ENCODE data around the gene PEX11B. TPM values are rescaled to one million over a fixed set of nuclear protein-coding genes. Genes with fewer than 3 reads are reported as not detected.

PEX11B gene
- total RNA-seq, 4 donors from 2014 or later: 23.2 to 46.0 (median 31.7) TPM

DNA sequence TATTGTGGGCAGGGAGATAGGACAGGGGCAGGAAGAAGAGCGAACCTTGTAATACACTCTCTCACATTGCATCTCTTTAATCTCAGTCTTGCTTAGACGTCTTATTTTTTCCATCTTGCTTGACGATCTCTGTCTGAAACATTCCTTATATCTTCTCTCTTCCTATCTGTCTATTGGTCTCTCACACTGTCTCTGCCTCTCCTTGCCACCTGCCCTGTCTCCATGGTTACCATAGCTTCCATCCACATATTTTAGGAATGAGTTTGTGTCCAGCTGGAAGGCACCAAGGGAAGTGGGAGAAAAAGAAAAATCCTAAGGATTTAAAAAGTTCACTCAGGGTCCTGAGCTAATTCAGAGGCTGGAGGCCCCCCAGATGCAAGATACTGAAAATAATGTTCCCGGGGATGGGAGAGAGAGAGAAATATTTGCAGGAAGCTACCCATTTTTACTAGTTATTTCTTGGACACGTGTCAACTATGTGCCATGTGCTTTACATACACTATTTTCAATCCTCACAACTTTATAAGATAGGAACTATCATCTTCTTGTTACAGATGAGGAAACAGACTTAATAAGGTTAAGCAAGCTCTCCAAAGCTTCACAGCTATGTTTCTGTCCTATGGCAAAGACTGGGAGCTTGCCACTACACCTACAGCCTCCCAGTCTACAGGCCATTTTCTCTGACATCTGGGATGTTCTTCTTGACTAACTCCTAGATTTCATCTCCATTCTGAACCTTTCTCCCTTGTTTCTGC lies 44.9 kb upstream of the PEX11B start:
- H3K36me3 ChIP-seq: peaks cover 0 to 6% of the 10 kb centered on the region in 2 donors
- H3K27ac ChIP-seq: peak overlapping the region; percentile 88 to 99 (median 96)
- ATAC-seq (no peak), DNase-seq (no peak)
- peak overlapping the region; percentile 69 to 82 (median 73) for H3K4me3 ChIP-seq
- intact Hi-C loops (cut with DNase I; ENCODE audit: low total_unique reads): loop anchor here (2.0 kb wide), 3 partner anchors 15 to 71 kb away; partner anchors contain the start of gene PEX11B
- TF ChIP-seq, protein P1, sequence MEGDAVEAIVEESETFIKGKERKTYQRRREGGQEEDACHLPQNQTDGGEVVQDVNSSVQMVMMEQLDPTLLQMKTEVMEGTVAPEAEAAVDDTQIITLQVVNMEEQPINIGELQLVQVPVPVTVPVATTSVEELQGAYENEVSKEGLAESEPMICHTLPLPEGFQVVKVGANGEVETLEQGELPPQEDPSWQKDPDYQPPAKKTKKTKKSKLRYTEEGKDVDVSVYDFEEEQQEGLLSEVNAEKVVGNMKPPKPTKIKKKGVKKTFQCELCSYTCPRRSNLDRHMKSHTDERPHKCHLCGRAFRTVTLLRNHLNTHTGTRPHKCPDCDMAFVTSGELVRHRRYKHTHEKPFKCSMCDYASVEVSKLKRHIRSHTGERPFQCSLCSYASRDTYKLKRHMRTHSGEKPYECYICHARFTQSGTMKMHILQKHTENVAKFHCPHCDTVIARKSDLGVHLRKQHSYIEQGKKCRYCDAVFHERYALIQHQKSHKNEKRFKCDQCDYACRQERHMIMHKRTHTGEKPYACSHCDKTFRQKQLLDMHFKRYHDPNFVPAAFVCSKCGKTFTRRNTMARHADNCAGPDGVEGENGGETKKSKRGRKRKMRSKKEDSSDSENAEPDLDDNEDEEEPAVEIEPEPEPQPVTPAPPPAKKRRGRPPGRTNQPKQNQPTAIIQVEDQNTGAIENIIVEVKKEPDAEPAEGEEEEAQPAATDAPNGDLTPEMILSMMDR (IDR thresholded peaks at IDR 0.05 in 4 of 5, conservative IDR thresholded peaks at IDR 0.05 in 1 of 5): no peak
- TF ChIP-seq POLR2A (IDR thresholded peaks at IDR 0.05): no peak
- H3K27me3 ChIP-seq: no peaks in the 10 kb centered on the region
- peaks cover 36 to 42% of the 10 kb centered on the region in 2 donors for H3K4me1 ChIP-seq
- H3K9me3 ChIP-seq: no peaks in the 10 kb centered on the region
- in situ Hi-C loops (cut with MboI; ENCODE audit: low sequenced_read_pairs in 4 of 4): no loop called here

DNA sequence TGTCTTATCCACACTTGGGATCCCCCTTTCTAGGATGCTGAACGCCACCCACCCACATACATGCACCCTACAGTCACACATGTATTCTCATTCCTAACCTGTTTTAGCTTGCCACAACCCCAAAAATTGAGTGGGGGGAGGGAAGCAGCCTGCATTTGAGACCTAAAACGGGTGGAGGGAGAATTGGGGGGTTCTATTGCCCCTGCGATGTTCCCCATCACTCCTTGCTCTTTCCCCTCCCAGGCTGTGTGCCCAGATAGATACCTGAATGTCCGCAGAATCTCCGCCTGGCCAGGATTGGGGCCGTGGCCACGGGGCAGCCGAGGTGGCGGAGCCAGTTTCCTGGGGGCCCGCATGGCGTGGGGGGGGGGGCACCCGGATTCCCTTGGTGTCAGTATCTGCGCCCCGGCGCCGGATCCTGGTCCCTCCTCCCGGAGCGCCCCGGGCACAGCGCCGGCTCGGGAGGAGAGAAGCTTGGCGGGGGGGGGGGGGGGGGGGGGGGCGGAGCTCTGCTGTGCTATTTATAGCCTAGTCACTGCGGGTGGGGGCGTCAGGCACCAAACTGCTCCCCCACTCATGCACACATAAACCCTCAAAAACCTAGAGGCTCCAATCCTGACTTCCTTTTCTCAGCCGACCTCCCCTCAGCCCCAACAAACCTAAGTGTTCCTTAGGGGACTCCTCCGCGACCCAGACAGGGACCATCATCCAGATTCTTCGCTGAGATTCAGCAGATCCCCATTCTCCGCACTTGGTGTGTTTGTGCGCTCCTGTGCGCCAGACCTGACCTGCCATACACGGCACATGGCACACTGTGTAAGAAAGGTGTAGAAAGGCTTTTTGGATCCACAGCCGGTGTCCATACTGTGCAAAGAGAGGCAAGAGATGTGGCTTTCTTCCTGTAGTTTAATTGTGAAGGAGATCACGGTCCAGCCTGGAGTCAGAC lies 43.9 kb upstream of the PEX11B start:
- H3K27ac ChIP-seq: peak overlapping the region; percentile 88 to 99 (median 96)
- H3K4me1 ChIP-seq: peaks cover 41 to 45% of the 10 kb centered on the region in 2 donors
- DNase-seq (peak in 1 of 2 donors; percentile 64), ATAC-seq (peak in 1 of 2 donors; percentile 9)
- H3K9me3 ChIP-seq: no peaks in the 10 kb centered on the region
- peaks cover 0 to 3% of the 10 kb centered on the region in 2 donors for H3K36me3 ChIP-seq
- TF ChIP-seq, protein P1 (IDR thresholded peaks at IDR 0.05 in 4 of 5, conservative IDR thresholded peaks at IDR 0.05 in 1 of 5): no peak
- peak; percentile 51 to 55 for TF ChIP-seq POLR2A (IDR thresholded peaks at IDR 0.05)
- in situ Hi-C loops (cut with MboI; ENCODE audit: low sequenced_read_pairs in 4 of 4) (no loop called here), intact Hi-C loops (cut with DNase I; ENCODE audit: low total_unique reads) (loop anchor here (2.0 kb wide), 1 partner anchor 44 kb away; the partner anchor contains the start of gene PEX11B)
- no peaks in the 10 kb centered on the region for H3K27me3 ChIP-seq
- peak overlapping the region; percentile 69 to 82 (median 73) for H3K4me3 ChIP-seq

DNA sequence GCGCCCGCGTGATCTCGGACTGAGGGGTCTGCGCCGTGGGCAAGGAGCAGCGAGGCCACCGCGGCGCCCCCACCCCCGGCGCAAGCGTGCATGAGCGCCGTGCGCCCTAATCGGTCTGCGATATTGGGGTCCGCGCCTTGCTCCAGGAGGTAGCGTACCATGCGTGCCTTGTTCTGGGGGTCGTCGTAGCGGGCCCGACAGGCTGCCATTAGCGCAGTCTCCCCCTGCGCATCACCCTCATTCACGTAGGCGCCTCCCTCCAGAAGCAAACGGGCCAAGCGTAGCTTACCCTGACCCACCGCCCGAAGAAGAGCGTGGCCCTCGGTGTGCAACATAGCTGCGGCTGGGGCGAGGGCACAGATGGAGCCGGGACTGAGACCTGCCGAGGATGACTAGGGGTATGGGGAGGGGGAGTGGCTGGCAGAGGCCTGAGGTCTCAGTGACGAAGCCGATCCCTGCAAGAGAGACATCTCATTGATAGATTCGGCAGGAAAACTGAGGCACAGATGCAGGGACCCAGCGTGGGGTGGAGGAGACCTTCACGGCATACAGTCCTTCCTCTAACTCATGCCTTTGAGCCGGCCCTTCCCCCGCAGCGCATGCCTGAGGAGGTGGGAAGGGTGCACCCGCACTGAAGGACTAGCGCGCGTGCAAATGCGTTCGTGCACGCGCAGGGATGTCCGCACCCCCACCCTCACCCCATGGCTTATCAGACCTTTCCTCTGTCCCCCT lies 43.1 kb upstream of the PEX11B start:
- Histone ChIP-seq H3K4me1 (peaks cover 45 to 46% of the 10 kb centered on the region in 2 donors), H3K9me3 (no peaks in the 10 kb centered on the region), H3K27me3 (no peaks in the 10 kb centered on the region), H3K4me3 (peak overlapping the region; percentile 69 to 82 (median 73)), H3K36me3 (no peaks in the 10 kb centered on the region), H3K27ac (peak overlapping the region; percentile 88 to 99 (median 96))
- TF ChIP-seq POLR2A (IDR thresholded peaks at IDR 0.05): no peak
- TF ChIP-seq, protein P1 (IDR thresholded peaks at IDR 0.05 in 4 of 5, conservative IDR thresholded peaks at IDR 0.05 in 1 of 5): no peak
- in situ Hi-C loops (cut with MboI; ENCODE audit: low sequenced_read_pairs in 4 of 4): no loop called here
- ATAC-seq (no peak), DNase-seq (peak in 1 of 2 donors; percentile 66)
- intact Hi-C loops (cut with DNase I; ENCODE audit: low total_unique reads): loop anchor here (2.0 kb wide), 1 partner anchor 43 kb away; the partner anchor contains the start of gene PEX11B

DNA sequence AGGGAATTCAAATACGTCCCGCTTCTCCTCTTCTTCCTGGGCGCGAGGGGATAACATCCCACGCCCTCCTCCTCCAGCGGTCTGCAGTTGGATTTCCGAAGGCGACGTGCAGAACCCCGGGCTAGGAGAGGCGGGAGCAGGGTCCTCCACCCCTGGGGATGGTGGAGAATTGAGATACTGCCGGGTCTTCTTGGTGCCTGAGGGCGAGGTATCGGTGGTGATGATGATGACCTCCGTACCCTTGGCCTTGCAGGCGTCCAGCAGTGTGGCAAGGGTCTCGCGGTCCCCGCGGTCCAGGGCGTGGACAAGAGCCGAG lies 42.5 kb upstream of the PEX11B start:
- in situ Hi-C loops (cut with MboI; ENCODE audit: low sequenced_read_pairs in 4 of 4) (no loop called here), intact Hi-C loops (cut with DNase I; ENCODE audit: low total_unique reads) (no loop called here)
- Histone ChIP-seq H3K27me3 (no peaks in the 10 kb centered on the region), H3K36me3 (no peaks in the 10 kb centered on the region), H3K9me3 (no peaks in the 10 kb centered on the region), H3K27ac (peak overlapping the region; percentile 88 to 99 (median 96)), H3K4me1 (peaks cover 50 to 51% of the 10 kb centered on the region in 2 donors), H3K4me3 (peak overlapping the region; percentile 69 to 82 (median 73))
- DNase-seq (no peak), ATAC-seq (no peak)
- no peak for TF ChIP-seq POLR2A (IDR thresholded peaks at IDR 0.05)
- TF ChIP-seq, protein P1 (IDR thresholded peaks at IDR 0.05 in 4 of 5, conservative IDR thresholded peaks at IDR 0.05 in 1 of 5): no peak

Measured in gastrocnemius medialis (tissue), 4 donors.